Left lung (tissue), 10 donors: ENCODE measurements around the gene AFAP1L2. TPM values are rescaled to one million over a fixed set of nuclear protein-coding genes. Genes with fewer than 3 reads are reported as not detected.

Source experiments
- ATAC-seq: fragments of 200-7000 bp; cut with Tn5 transposase; one replicate; pipeline ENCODE4 v1.9.1; 2020; ENCODE audit warnings: moderate library complexity
- DNase-seq, 4 donors: peaks; one replicate each; pipeline ENCODE4 v3.0.0-alpha.2; 2013 to 2020
- H3K27ac ChIP-seq, 2 donors: fragments of 200-600 bp; sonication (generic) in 1 of 2; one replicate each; pipeline versions ENCODE4 v1.5.0 to v1.8.0; 2020 to 2021
- H3K27me3 ChIP-seq, 2 donors: fragments of 200-600 bp; sonication (generic) in 1 of 2; one replicate each; pipeline versions ENCODE4 v1.5.0 to v1.8.0; 2020 to 2021
- H3K36me3 ChIP-seq, 2 donors: fragments of 200-600 bp; sonication (generic) in 1 of 2; one replicate each; pipeline versions ENCODE4 v1.5.0 to v1.8.0; 2020 to 2021
- H3K4me1 ChIP-seq, 2 donors: fragments of 200-600 bp; one replicate each; pipeline ENCODE4 v1.8.0; 2021
- H3K4me3 ChIP-seq, 2 donors: fragments of 200-600 bp; sonication (generic) in 1 of 2; one replicate each; pipeline versions ENCODE4 v1.5.0 to v1.8.0; 2020 to 2021; ENCODE audit warnings: mild to moderate bottlenecking in 1 of 2
- H3K9me3 ChIP-seq, 2 donors: fragments of 200-600 bp; sonication (generic) in 1 of 2; one replicate each; pipeline versions ENCODE4 v1.5.0 to v1.8.0; 2020 to 2021
- CTCF ChIP-seq, 2 donors: fragments of 200-600 bp; sonication (generic) in 1 of 2; IDR thresholded peaks; one replicate each; pipeline versions ENCODE4 v1.5.0 to v1.8.0; 2021; ENCODE audit warnings: antibody characterized with exemption in 2 of 2
- intact Hi-C, 2 donors: fragments of 100-400 bp; cut with DNase I; formaldehyde crosslinking; loops; one replicate each; pipeline versions ENCODE4 v1.11.2 to v1.14.2; 2022
- polyA plus RNA-seq, 6 donors: library from polyadenylated mRNA; unstranded; fragments of 120-200 nt; gene quantifications; one replicate each; pipeline ENCODE4 v1.2.1, GENCODE V29; 2013; ENCODE audit not compliant: insufficient read length in 6 of 6
- total RNA-seq, 2 donors: library from RNA; stranded (reverse); fragmentation: NEBNext Ultra II Directional; extraction: Animal tissue kit (Norgen Biotek cat#: 25700); gene quantifications; one replicate each; pipeline ENCODE4 v1.2.1, GENCODE V29; 2021
- donor health status: DM: no; HTN: yes; CAD: no.
- donor health status: DM: no; HTN: no; CAD: no.

The AFAP1L2 gene
- total and polyA plus RNA-seq, 8 donors: 6.4 to 43.3 (median 33.2) TPM

DNA sequence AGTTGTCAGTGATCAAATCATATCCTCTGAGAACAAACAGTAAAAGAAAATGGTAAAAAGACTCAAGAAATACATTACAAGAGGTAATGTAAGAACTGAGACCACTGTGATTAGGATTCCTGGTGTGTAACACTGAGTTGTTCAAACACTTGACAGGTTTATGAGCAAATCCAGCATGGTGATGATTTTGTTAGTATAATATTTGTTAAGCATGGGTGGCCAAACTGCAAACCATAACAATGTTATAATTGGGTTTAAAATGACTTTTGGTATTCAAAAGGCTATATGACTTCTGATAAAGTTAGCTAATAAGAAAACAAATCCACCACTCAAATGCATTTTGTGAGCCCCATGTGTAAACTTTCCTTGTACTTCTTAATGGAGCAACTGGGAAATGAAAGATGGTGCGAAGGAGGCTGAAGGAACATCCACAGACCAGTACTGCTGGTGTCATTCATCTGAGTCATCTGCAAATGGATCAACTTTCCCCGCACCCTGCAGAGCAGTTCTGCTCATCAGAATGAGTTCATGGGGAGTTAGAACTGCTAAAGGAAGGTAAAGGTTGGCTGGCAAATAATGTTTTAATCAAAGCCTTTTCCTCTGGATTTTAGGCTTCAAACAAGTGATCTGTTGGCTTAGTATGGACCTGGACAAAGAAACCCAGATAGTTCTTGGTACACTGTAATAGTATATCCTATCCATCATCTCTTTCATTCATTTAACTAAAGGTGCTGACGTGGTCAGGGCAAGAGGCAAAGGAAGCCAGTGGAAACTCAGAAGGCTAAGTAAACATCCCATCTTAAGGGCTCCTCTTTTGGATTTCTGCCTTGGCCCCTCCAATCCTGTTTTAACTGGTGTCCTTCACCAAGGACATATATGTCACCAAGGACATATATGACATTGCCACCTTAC, 45.0 kb downstream of the AFAP1L2 start:
- H3K36me3 ChIP-seq: no peaks in the 10 kb centered on the region
- TF ChIP-seq CTCF (IDR thresholded peaks at IDR 0.05): no peak
- intact Hi-C loops: no loop called here

GRCh38 chr10:114357515-114357996, 46.7 kb downstream of the AFAP1L2 start:
- H3K9me3 ChIP-seq: no peaks in the 10 kb centered on the region
- H3K4me1 ChIP-seq: peaks cover 3 to 7% of the 10 kb centered on the region in 2 donors
- no peaks in the 10 kb centered on the region for H3K36me3 ChIP-seq
- ATAC-seq (no peak), DNase-seq (no peak)
- intact Hi-C loops: no loop called here
- no peak for TF ChIP-seq CTCF (IDR thresholded peaks at IDR 0.05)
- H3K4me3 ChIP-seq: no peak overlapping the region
- H3K27ac ChIP-seq: peak overlapping the region in 1 of 2 donors; percentile 29
- no peaks in the 10 kb centered on the region for H3K27me3 ChIP-seq

More for the DNA sequence above, 45.0 kb downstream of the AFAP1L2 start:
- Histone ChIP-seq H3K27me3 (no peaks in the 10 kb centered on the region), H3K27ac (no peak overlapping the region), H3K4me1 (peaks cover 3 to 7% of the 10 kb centered on the region in 2 donors), H3K4me3 (no peak overlapping the region), H3K9me3 (no peaks in the 10 kb centered on the region)
- no peak for DNase-seq
- ATAC-seq: no peak

DNA sequence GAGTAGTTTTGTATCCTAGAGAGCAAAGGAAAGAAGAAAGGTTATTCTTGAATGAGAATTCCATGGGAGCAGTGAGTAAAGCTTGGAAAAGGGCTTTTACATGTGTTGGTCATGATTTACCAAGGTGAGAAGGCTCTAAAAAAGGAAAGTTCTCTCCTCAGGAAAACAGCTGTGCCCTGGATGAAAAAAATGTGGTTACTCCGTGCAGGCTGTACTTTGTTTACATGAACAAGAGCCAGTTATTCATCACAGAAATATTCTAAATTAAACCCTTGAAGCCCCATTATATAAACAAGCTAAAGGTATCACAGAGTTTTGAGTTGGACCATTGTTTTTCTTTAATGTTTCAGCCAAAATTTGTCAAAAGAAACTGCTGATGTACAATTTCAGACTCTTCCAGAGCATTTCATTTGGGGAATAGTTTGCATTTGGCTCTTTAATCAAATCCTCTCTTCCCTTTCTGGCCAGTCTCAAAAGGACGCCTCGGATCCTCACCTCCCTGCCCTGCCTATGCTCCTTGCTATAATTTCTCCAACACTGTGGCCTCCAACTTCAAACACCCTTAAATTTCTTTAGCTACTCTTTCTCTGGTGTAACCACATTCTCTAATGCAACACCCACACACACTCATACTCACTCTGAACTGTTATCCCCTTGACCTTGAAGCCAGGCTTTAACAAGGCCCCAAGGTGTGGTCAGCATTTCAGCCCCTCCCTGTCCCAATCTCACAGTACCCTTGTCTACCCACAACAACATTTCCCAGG, 47.4 kb downstream of the AFAP1L2 start:
- Histone ChIP-seq H3K4me1 (peaks cover 3 to 7% of the 10 kb centered on the region in 2 donors), H3K27me3 (no peaks in the 10 kb centered on the region), H3K9me3 (no peaks in the 10 kb centered on the region), H3K4me3 (no peak overlapping the region), H3K36me3 (no peaks in the 10 kb centered on the region), H3K27ac (peak overlapping the region in 1 of 2 donors; percentile 29)
- peak; percentile 80 for ATAC-seq
- intact Hi-C loops: no loop called here
- DNase-seq: no peak
- no peak for TF ChIP-seq CTCF (IDR thresholded peaks at IDR 0.05)

DNA sequence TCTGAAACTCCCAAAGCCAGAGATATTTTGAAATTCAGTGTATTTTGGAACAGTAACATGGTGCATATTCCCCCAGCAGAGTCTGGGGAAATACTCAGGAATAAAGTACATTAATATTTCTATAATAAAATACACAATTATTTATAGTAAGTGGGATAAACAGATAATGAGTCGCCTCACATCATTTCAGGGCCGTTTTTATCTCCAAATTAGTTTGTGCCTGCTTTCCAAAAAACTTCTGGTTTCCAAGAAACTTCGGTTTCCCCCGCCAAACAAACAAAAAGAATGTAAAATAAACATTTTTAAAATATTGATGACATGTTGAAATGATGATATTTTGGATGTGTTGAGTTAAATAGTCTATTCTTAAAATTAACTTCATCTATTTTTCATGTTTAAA, 48.2 kb downstream of the AFAP1L2 start:
- TF ChIP-seq CTCF (IDR thresholded peaks at IDR 0.05): no peak
- no peaks in the 10 kb centered on the region for H3K9me3 ChIP-seq
- H3K4me3 ChIP-seq: no peak overlapping the region
- no peak overlapping the region for H3K27ac ChIP-seq
- peaks cover 3 to 7% of the 10 kb centered on the region in 2 donors for H3K4me1 ChIP-seq
- DNase-seq (peak in 1 of 4 donors; percentile 68), ATAC-seq (no peak)
- intact Hi-C loops: no loop called here
- no peaks in the 10 kb centered on the region for H3K27me3 ChIP-seq
- no peaks in the 10 kb centered on the region for H3K36me3 ChIP-seq

- Histone ChIP-seq H3K36me3 (no peaks in the 10 kb centered on the region), H3K9me3 (no peaks in the 10 kb centered on the region), H3K27me3 (no peaks in the 10 kb centered on the region), H3K4me1 (peaks cover 3 to 11% of the 10 kb centered on the region in 2 donors), H3K27ac (no peak overlapping the region), H3K4me3 (no peak overlapping the region)
- intact Hi-C loops: no loop called here
- DNase-seq: no peak
- no peak for ATAC-seq
- no peak for TF ChIP-seq CTCF (IDR thresholded peaks at IDR 0.05)
Observed at GRCh38 chr10:114353383-114353782, 50.9 kb downstream of the AFAP1L2 start.
